Measurements from ENCODE around the gene SH3GLB1.
A peak's percentile ranks its signal among the peaks of the same experiment; 100 is the strongest.
"Not testable (repeated sequence)": the region's sequence is repeated elsewhere in the genome, so short reads cannot be mapped to it uniquely, and the experiment has no call there.

The SH3GLB1 gene

GRCh38 chr1:86699186-86699585, 5.2 kb upstream of the SH3GLB1 start:
- H3K4me3 ChIP-seq (ENCODE audit: control insufficient read depth, low read depth, low read length), result no peak overlapping the region
- TF ChIP-seq, protein P1, sequence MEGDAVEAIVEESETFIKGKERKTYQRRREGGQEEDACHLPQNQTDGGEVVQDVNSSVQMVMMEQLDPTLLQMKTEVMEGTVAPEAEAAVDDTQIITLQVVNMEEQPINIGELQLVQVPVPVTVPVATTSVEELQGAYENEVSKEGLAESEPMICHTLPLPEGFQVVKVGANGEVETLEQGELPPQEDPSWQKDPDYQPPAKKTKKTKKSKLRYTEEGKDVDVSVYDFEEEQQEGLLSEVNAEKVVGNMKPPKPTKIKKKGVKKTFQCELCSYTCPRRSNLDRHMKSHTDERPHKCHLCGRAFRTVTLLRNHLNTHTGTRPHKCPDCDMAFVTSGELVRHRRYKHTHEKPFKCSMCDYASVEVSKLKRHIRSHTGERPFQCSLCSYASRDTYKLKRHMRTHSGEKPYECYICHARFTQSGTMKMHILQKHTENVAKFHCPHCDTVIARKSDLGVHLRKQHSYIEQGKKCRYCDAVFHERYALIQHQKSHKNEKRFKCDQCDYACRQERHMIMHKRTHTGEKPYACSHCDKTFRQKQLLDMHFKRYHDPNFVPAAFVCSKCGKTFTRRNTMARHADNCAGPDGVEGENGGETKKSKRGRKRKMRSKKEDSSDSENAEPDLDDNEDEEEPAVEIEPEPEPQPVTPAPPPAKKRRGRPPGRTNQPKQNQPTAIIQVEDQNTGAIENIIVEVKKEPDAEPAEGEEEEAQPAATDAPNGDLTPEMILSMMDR (conservative IDR thresholded peaks at IDR 0.05; ENCODE audit: control insufficient read depth, insufficient read depth, low read depth, low read length), result no peak
- no peak for DNase-seq (ENCODE audit: low read depth)

- DNase-seq (ENCODE audit: low read depth), result peak; percentile 36
- TF ChIP-seq, protein P1 (conservative IDR thresholded peaks at IDR 0.05; ENCODE audit: control insufficient read depth, insufficient read depth, low read depth, low read length), result no peak
- no peak overlapping the region for H3K4me3 ChIP-seq (ENCODE audit: control insufficient read depth, low read depth, low read length)
Observed at GRCh38 chr1:86701731-86702130, 2.6 kb upstream of the SH3GLB1 start.

DNA sequence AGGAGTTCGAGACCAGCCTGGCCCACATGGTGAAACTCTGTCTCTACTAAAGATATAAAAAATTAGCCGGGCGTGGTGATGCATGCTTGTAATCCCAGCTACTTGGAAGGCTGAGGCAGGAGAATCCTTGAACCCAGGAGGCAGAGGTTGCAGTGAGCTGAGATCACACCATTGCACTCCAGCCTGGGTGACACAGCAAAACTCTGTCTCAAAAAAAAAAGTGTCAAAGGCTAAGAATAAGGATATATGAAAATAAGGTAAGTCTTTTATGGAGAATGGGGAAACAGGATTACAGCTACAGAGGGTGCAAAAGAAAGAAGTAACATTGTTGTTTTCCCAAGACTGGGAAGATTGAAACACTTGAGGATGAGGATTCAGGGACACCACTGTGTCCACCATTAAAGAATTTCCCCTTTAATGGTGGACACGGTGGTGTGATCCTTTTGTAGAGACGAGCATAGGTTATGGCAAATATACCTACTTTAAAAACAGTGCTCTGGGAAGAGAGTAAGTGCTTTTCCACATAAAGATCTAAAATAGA, 1.4 kb upstream of the SH3GLB1 start:
- not testable (repeated sequence) for H3K4me3 ChIP-seq (ENCODE audit: control insufficient read depth, low read depth, low read length); DNase-seq (ENCODE audit: low read depth)

- H3K4me3 ChIP-seq (ENCODE audit: control insufficient read depth, low read depth, low read length), result peak overlapping the region; percentile 93
- TF ChIP-seq, protein P1 (conservative IDR thresholded peaks at IDR 0.05; ENCODE audit: control insufficient read depth, insufficient read depth, low read depth, low read length), result no peak
- DNase-seq (ENCODE audit: low read depth), result peak; percentile 28
Observed at GRCh38 chr1:86703696-86704457, 499 bp upstream of the SH3GLB1 start.

DNA sequence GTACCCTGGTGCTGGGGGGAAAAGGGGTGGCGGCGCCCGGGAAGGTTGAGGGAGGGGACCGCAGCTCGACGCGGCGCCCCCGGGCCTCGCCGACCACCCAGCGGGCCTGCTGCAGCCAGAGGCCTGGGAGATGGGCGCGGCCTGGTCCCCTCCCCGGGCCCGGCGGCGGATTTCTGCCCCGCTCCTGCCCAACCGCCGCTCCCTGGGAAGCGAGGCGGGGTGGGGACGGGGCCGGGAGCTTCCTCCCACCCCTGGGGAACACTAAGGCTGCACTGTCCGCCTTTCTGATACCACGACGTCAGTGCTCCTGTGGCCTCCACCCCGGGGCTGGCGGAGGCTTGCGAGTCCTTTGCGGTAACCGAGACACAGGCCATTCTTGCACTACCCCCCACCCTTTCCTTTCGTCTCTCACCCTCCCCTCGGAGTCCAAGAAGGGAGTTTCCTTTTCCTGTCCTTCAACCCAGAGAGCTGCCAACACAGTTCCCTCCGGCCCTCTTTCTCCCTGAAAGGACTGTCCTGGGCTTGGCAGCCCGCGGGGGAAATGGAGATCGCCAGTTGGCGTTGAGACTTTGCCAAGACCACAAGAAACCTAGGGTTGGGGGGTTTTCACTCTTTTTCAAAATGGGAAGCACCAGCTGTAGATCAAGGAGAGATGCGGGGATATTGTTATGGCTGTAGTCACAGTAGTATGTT, 742 bp downstream of the SH3GLB1 start:
- DNase-seq (ENCODE audit: low read depth), result peak; percentile 54
- peak overlapping the region; percentile 93 for H3K4me3 ChIP-seq (ENCODE audit: control insufficient read depth, low read depth, low read length)
- TF ChIP-seq, protein P1 (conservative IDR thresholded peaks at IDR 0.05; ENCODE audit: control insufficient read depth, insufficient read depth, low read depth, low read length), result no peak

GRCh38 chr1:86705665-86705985, 1.2 kb downstream of the SH3GLB1 start:
- TF ChIP-seq, protein P1 (conservative IDR thresholded peaks at IDR 0.05; ENCODE audit: control insufficient read depth, insufficient read depth, low read depth, low read length), result no peak
- DNase-seq (ENCODE audit: low read depth), result peak; percentile 27
- peak overlapping the region; percentile 93 for H3K4me3 ChIP-seq (ENCODE audit: control insufficient read depth, low read depth, low read length)

- peak overlapping the region; percentile 93 for H3K4me3 ChIP-seq (ENCODE audit: control insufficient read depth, low read depth, low read length)
- TF ChIP-seq, protein P1 (conservative IDR thresholded peaks at IDR 0.05; ENCODE audit: control insufficient read depth, insufficient read depth, low read depth, low read length), result no peak
- no peak for DNase-seq (ENCODE audit: low read depth)
Observed at GRCh38 chr1:86706018-86706635, 1.8 kb downstream of the SH3GLB1 start.
